ENCODE measurements around the gene BTNL2.

GRCh38 chr6:32355018-32355417 lies 52.0 kb downstream of the BTNL2 start:
- TF ChIP-seq EP300 (IDR thresholded peaks at IDR 0.05) (no peak), CTCF (IDR thresholded peaks at IDR 0.05) (no peak)

Data from tibial nerve (tissue), 4 donors.